PFSK-1 (cell line): ENCODE data around the gene HEPN1.

ENCODE experiments used
- FOXP2 ChIP-seq: optimal IDR thresholded peaks from 2 replicates; pipeline ENCODE3; 2011; ENCODE audit warnings: borderline replicate concordance, control low read depth, inconsistent platforms; ENCODE audit not compliant: insufficient read depth; ENCODE audit errors: extremely low read length, extremely low read depth
- TAF1 ChIP-seq: IDR thresholded peaks from 2 replicates; pipeline ENCODE4 v1.6.1; 2012; ENCODE audit warnings: low read length, control low read depth, borderline replicate concordance; ENCODE audit not compliant: insufficient read depth

DNA sequence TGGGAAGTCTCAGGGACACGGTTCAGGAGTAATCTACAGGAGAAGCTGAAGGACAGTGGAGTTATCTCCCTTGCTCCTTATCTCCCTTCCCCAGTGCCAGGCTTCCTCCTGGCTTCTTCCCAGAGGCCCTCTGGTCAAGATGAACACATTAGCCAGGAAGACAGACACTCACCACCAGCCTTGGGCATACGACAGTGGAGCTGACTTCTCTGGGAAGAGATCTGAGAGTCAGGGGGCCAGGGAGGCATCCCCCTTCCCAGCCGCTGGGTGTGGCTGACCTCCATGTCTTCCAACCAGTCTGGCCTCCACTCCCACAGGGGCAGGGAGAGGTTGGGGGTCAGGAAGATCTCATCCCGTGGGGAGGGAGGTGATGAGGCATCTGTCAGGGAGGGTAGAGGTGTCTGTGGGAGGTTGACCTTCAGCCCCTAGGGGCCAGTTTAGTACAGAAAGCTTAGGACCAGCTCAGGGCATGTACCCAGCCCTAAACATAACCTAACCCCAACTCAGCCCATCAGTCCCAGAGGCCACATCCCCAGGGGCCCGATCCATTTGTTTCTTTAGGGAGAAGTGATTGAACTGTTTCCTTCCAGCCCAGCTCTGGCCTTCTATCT, 34.1 kb upstream of the HEPN1 start:
- TF ChIP-seq TAF1: no peak
- no peak for TF ChIP-seq FOXP2
